ENCODE results near the gene HOXA6. TPM values are rescaled to one million over a fixed set of nuclear protein-coding genes. Genes with fewer than 3 reads are reported as not detected.
A peak's percentile ranks its signal among the peaks of the same experiment; 100 is the strongest.

HOXA6 gene
- total and polyA plus RNA-seq, 2 experiments from 2014 or later, result not detected

GRCh38 chr7:27189997-27190748 is 42.6 kb upstream of the HOXA6 start:
- DNase-seq (ENCODE audit: low spot score), result no peak
- peaks cover 56% of the 10 kb centered on the region for H3F3A ChIP-seq (replicated peaks; ENCODE audit: low read depth)
- H4K20me1 ChIP-seq (replicated peaks; ENCODE audit: insufficient read depth), result peaks cover 41% of the 10 kb centered on the region
- Mint-ChIP-seq H3K4me1 (peaks cover 35% of the 10 kb centered on the region), H3K36me3 (ENCODE audit: low read depth) (no peaks in the 10 kb centered on the region), H3K27me3 (ENCODE audit: insufficient read depth, low read depth, poor library complexity) (peaks cover 99% of the 10 kb centered on the region), H3K9me3 (no peaks in the 10 kb centered on the region; the same call in 1 of the 3 replicates), H3K27ac (no peak overlapping the region), H3K4me3 (no peak overlapping the region; the same call in 2 of the 3 replicates)
- H3K4me2 ChIP-seq, result no peak overlapping the region
- H3K27ac ChIP-seq (ENCODE audit: low read depth), result no peak overlapping the region
- H3K4me3 ChIP-seq, result no peak overlapping the region
- no peaks in the 10 kb centered on the region for H3K9me2 ChIP-seq (ENCODE audit: insufficient read depth)
- H3K79me2 ChIP-seq (replicated peaks; ENCODE audit: insufficient read depth), result no peaks in the 10 kb centered on the region
- TF ChIP-seq ETS1 (IDR thresholded peaks at IDR 0.05), result no peak
- TF ChIP-seq JUNB (IDR thresholded peaks at IDR 0.05; ENCODE audit: unreplicated experiment), result no peak
- peak; percentile 6 for TF ChIP-seq EZH2 (IDR thresholded peaks at IDR 0.05; ENCODE audit: low read depth, unreplicated experiment)
- TF ChIP-seq CTCF (conservative IDR thresholded peaks at IDR 0.05; ENCODE audit: low read depth in 2 of 2), result no peak
- no peak for TF ChIP-seq CREB1 (CRISPR knock-in tag; IDR thresholded peaks at IDR 0.05; ENCODE audit: low read depth)
- no peak for TF ChIP-seq REST (IDR thresholded peaks at IDR 0.05; ENCODE audit: unreplicated experiment)
- H3K4me1 ChIP-seq (ENCODE audit: insufficient read depth), result peaks cover 64% of the 10 kb centered on the region
- H3K36me3 ChIP-seq (ENCODE audit: insufficient read depth), result no peaks in the 10 kb centered on the region
- ATAC-seq, result no peak
- H3K27me3 ChIP-seq (ENCODE audit: insufficient read depth), result peaks cover 100% of the 10 kb centered on the region
- no peak overlapping the region for H2AFZ ChIP-seq

Data from GM23338 (cell line).